Trophoblast cell (in vitro differentiated cells and primary cell): ENCODE data around the gene EEF2K.

ENCODE experiments used
- DNase-seq, 2 donors: peaks; one replicate each; pipeline ENCODE4 v3.0.0-alpha.2; 2016
- H2AFZ ChIP-seq: 2 replicates; pipeline ENCODE4 v1.6.1; 2013; ENCODE audit warnings: low read length, moderate library complexity, mild to moderate bottlenecking; ENCODE audit not compliant: insufficient read depth, poor library complexity
- H2AK5ac ChIP-seq: 2 replicates; pipeline ENCODE4 v1.6.1; 2013; ENCODE audit warnings: mild to moderate bottlenecking, low read length
- H2BK120ac ChIP-seq: 2 replicates; pipeline ENCODE4 v1.6.1; 2013; ENCODE audit warnings: low read length, mild to moderate bottlenecking, moderate library complexity; ENCODE audit not compliant: insufficient read depth, poor library complexity
- H2BK12ac ChIP-seq: 2 replicates; pipeline ENCODE4 v1.6.1; 2013; ENCODE audit warnings: mild to moderate bottlenecking, low read length, moderate library complexity
- H2BK5ac ChIP-seq: 2 replicates; pipeline ENCODE4 v1.6.1; 2013; ENCODE audit warnings: low read length, low read depth, moderate library complexity, mild to moderate bottlenecking; ENCODE audit not compliant: poor library complexity
- H3K14ac ChIP-seq: 2 replicates; pipeline ENCODE4 v1.6.1; 2013; ENCODE audit warnings: mild to moderate bottlenecking, low read length
- H3K18ac ChIP-seq: 2 replicates; pipeline ENCODE4 v1.6.1; 2013; ENCODE audit warnings: mild to moderate bottlenecking, low read length
- H3K23ac ChIP-seq: 2 replicates; pipeline ENCODE4 v1.6.1; 2013; ENCODE audit warnings: low read length
- H3K27ac ChIP-seq: 2 replicates; pipeline ENCODE4 v1.5.1; 2013; ENCODE audit warnings: low read depth, mild to moderate bottlenecking, inconsistent platforms, low read length, moderate library complexity
- H3K27me3 ChIP-seq: 2 replicates; pipeline ENCODE4 v1.6.1; 2013; ENCODE audit warnings: inconsistent platforms, mild to moderate bottlenecking, low read length, moderate library complexity; ENCODE audit not compliant: insufficient read depth
- H3K36me3 ChIP-seq, 2 experiments: 1 replicate in 1 of 2; 2 replicates in 1 of 2; pipeline ENCODE4 v1.6.1; 2013; ENCODE audit warnings: low read length in 2 of 2, mild to moderate bottlenecking in 2 of 2, moderate library complexity in 1 of 2; ENCODE audit not compliant: insufficient read depth in 2 of 2, control insufficient read depth in 1 of 2
- H3K4ac ChIP-seq: 2 replicates; pipeline ENCODE4 v1.6.1; 2013; ENCODE audit warnings: low read depth, mild to moderate bottlenecking, low read length, moderate library complexity
- H3K4me1 ChIP-seq, 2 experiments: 1 replicate in 1 of 2; 2 replicates in 1 of 2; pipeline ENCODE4 v1.6.1; 2013; ENCODE audit warnings: low read length in 2 of 2, mild to moderate bottlenecking in 2 of 2, moderate library complexity in 1 of 2; ENCODE audit not compliant: insufficient read depth in 2 of 2, control insufficient read depth in 1 of 2
- H3K4me2 ChIP-seq: 2 replicates; pipeline ENCODE4 v1.6.1; 2013; ENCODE audit warnings: inconsistent platforms, mild to moderate bottlenecking, low read length, moderate library complexity
- H3K4me3 ChIP-seq: 2 replicates; pipeline ENCODE4 v1.5.1; 2013; ENCODE audit warnings: mild to moderate bottlenecking, low read depth, low read length, inconsistent platforms
- H3K79me1 ChIP-seq: one replicate; pipeline ENCODE4 v1.6.1; 2013; ENCODE audit warnings: low read length
- H3K79me2 ChIP-seq: 2 replicates; pipeline ENCODE4 v1.6.1; 2013; ENCODE audit warnings: low read length, mild to moderate bottlenecking; ENCODE audit not compliant: control insufficient read depth, insufficient read depth, poor library complexity
- H3K9ac ChIP-seq: 2 replicates; pipeline ENCODE4 v1.6.1; 2013; ENCODE audit warnings: mild to moderate bottlenecking, low read length
- H3K9me3 ChIP-seq: 2 replicates; pipeline ENCODE4 v1.6.1; 2013; ENCODE audit warnings: low read depth, mild to moderate bottlenecking, control low read depth, inconsistent platforms, low read length; ENCODE audit not compliant: insufficient read depth
- H4K12ac ChIP-seq: 2 replicates; pipeline ENCODE4 v1.6.1; 2013; ENCODE audit warnings: low read depth, mild to moderate bottlenecking, low read length, moderate library complexity
- H4K8ac ChIP-seq: 2 replicates; pipeline ENCODE4 v1.6.1; 2013; ENCODE audit warnings: low read depth, mild to moderate bottlenecking, low read length, moderate library complexity
- H4K91ac ChIP-seq: one replicate; pipeline ENCODE4 v1.6.1; 2013; ENCODE audit warnings: low read depth, mild to moderate bottlenecking, low read length, moderate library complexity
- WGBS: extraction: QIAGEN DNeasy Blood & Tissue Kit; methylation state at CpG from one replicate; pipeline ENCODE4 v1.1.7; 2013; ENCODE audit warnings: missing lambda C conversion rate; ENCODE audit not compliant: insufficient read length, insufficient coverage; ENCODE audit errors: extremely low coverage; 5-methylcytosine and 5-hydroxymethylcytosine counted together

EEF2K gene

GRCh38 chr16:22297114-22297870, 91.2 kb downstream of the EEF2K start, which contains the start of gene POLR3E:
Gene POLR3E, plus strand, starts transcription at chr16:22297409. Its CDS starts 5,560 bp downstream, at chr16:22302969.
- peaks cover 6% of the 10 kb centered on the region for H3K79me2 ChIP-seq
- H3K23ac ChIP-seq: no peak within 1 kb of the TSS
- peak within 1 kb of the TSS; percentile 65 for H4K91ac ChIP-seq
- peak within 1 kb of the TSS; percentile 83 for H4K12ac ChIP-seq
- peak within 1 kb of the TSS; percentile 46 for H3K4ac ChIP-seq
- peak within 1 kb of the TSS; percentile 39 for H2BK120ac ChIP-seq
- peak within 1 kb of the TSS; percentile 93 for H3K9ac ChIP-seq
- H3K4me2 ChIP-seq: peak within 1 kb of the TSS; percentile 87
- no CpG with 5 or more reads among the region's 76 CpGs for WGBS
- peak within 1 kb of the TSS; percentile 77 for H2AFZ ChIP-seq
- peaks cover 6% of the 10 kb centered on the region for H3K79me1 ChIP-seq
- peak within 1 kb of the TSS; percentile 79 for H3K18ac ChIP-seq
- H3K9me3 ChIP-seq: no peaks in the 10 kb centered on the region
- H3K27me3 ChIP-seq: no peaks in the 10 kb centered on the region
- H3K27ac ChIP-seq: peak within 1 kb of the TSS; percentile 75
- H3K4me3 ChIP-seq: peak within 1 kb of the TSS; percentile 97
- H3K4me1 ChIP-seq: no peaks in the 10 kb centered on the region
- peak within 1 kb of the TSS; percentile 70 for H2BK5ac ChIP-seq
- no peaks in the 10 kb centered on the region for H3K36me3 ChIP-seq
- H2AK5ac ChIP-seq: peak within 1 kb of the TSS; percentile 57
- DNase-seq: peak; percentile 98 to 100
- H3K14ac ChIP-seq: peak within 1 kb of the TSS; percentile 78
- no peak within 1 kb of the TSS for H2BK12ac ChIP-seq
- peak within 1 kb of the TSS; percentile 93 for H4K8ac ChIP-seq

DNA sequence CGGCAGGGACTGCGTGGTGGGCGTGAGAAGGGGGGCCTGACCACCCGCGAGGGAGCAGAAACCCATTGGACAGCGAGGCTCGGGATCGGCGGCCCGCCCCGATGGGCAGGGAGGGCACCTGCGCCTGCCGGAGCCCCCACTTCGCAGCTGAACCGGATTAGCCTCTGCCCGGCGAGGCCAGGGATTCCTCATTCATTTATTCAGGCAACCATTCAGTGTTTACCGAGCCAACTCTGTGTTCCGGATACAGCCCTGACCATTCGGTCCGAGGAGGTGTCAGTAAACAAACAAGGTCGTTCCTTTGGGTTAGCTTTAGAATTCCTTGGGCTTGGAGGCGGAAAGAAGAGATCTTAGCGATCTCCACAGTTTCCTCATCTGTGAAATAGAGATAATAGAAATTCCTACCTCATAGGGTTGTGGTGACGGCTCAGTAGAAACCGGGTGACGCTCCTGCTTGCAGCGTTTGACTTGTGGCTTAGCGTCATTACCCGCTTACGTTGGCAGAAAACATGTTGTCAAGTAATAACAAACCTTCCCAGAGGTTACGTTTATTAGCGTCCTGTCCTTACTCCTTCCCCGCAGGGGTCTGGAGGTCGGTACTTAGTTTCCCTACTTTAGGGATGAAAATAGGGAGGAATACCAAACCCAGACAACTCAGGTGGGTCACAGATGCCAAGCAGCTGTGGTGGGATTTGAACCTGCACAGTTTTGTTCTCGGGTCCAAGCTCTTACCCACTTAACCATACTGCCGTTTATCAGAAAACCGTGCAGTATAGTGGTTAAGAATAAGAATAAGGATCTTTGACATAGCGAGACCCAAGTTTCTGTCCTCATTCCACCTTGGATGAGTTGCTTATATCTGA, 92.0 kb downstream of the EEF2K start:
- Histone ChIP-seq H2BK12ac (no peak overlapping the region), H2BK120ac (peak overlapping the region; percentile 9), H3K79me1 (peaks cover 6% of the 10 kb centered on the region), H3K9ac (peak overlapping the region; percentile 93), H3K23ac (no peak overlapping the region), H3K4ac (peak overlapping the region; percentile 46), H3K36me3 (peaks cover 4% of the 10 kb centered on the region in 2 experiments), H2AK5ac (no peak overlapping the region), H3K4me1 (no peaks in the 10 kb centered on the region), H3K18ac (peak overlapping the region; percentile 79), H3K27ac (peak overlapping the region; percentile 75), H4K12ac (peak overlapping the region; percentile 83), H4K8ac (peak overlapping the region; percentile 93), H3K4me2 (peak overlapping the region; percentile 86), H3K14ac (peak overlapping the region; percentile 78), H2AFZ (peak overlapping the region; percentile 72), H2BK5ac (peak overlapping the region; percentile 70), H3K9me3 (no peaks in the 10 kb centered on the region), H4K91ac (peak overlapping the region; percentile 65), H3K27me3 (no peaks in the 10 kb centered on the region), H3K79me2 (peaks cover 6% of the 10 kb centered on the region), H3K4me3 (peak overlapping the region; percentile 97)
- no CpG with 5 or more reads among the region's 39 CpGs for WGBS
- DNase-seq: peak; percentile 83 to 90

- no CpG with 5 or more reads among the region's 1 CpG for WGBS
- Histone ChIP-seq H3K9me3 (no peaks in the 10 kb centered on the region), H2AK5ac (no peak overlapping the region), H2BK12ac (no peak overlapping the region), H3K4me2 (no peak overlapping the region), H3K9ac (no peak overlapping the region), H3K14ac (no peak overlapping the region), H3K79me1 (peaks cover 6% of the 10 kb centered on the region), H3K18ac (no peak overlapping the region), H3K23ac (no peak overlapping the region), H3K4me1 (no peaks in the 10 kb centered on the region), H3K79me2 (peaks cover 6% of the 10 kb centered on the region), H4K12ac (no peak overlapping the region), H3K36me3 (peaks cover 7 to 10% of the 10 kb centered on the region in 2 experiments), H4K8ac (no peak overlapping the region), H3K4me3 (no peak overlapping the region), H3K27me3 (no peaks in the 10 kb centered on the region), H2AFZ (no peak overlapping the region), H4K91ac (no peak overlapping the region), H2BK5ac (no peak overlapping the region), H3K27ac (no peak overlapping the region), H2BK120ac (no peak overlapping the region), H3K4ac (no peak overlapping the region)
- DNase-seq: no peak
These were observed 93.0 kb downstream of the EEF2K start for GRCh38 chr16:22299036-22299435.

DNA sequence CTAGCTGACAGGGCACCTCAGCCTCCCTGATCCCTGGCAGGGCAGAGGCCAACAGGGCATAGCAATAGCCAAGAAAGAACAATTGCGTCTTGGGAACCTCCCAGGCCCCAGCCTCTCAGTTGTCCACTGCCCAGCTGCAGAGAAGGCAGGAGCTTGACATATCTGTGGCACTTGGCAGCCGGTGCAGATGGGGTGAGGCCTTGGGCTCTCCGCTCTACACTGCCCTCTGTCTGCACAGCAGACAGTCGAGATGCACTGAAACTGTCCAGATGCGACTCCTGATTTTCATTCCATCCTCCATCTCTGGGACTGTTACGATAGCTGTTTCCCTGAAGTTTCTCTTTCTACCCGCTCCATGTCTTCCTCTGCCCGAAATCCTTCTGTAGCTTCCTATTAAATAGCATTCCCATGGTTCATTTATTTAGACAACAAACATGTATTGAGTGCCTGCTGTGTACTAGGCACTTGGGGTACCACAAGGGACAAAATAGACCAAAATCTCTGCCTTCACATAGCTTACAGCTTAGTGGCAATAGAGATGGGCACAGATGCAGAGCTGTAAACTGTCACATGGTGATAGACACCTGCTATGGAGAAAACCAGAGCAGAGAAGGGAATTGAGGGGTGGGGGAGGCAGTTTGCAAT, 94.5 kb downstream of the EEF2K start:
- Histone ChIP-seq H2BK5ac (no peak overlapping the region), H3K4ac (no peak overlapping the region), H3K18ac (no peak overlapping the region), H2AK5ac (no peak overlapping the region), H3K4me2 (no peak overlapping the region), H4K12ac (no peak overlapping the region), H3K9me3 (no peaks in the 10 kb centered on the region), H4K91ac (no peak overlapping the region), H3K4me1 (no peaks in the 10 kb centered on the region), H3K27ac (no peak overlapping the region), H3K36me3 (peaks cover 17 to 19% of the 10 kb centered on the region in 2 experiments), H3K9ac (no peak overlapping the region), H4K8ac (no peak overlapping the region), H3K4me3 (no peak overlapping the region), H3K23ac (no peak overlapping the region), H3K79me2 (peaks cover 6% of the 10 kb centered on the region), H3K79me1 (peaks cover 6% of the 10 kb centered on the region), H3K14ac (no peak overlapping the region), H2BK120ac (no peak overlapping the region), H2AFZ (no peak overlapping the region), H2BK12ac (no peak overlapping the region), H3K27me3 (no peaks in the 10 kb centered on the region)
- WGBS: no CpG with 5 or more reads among the region's 8 CpGs
- DNase-seq: peak in 1 of 2 donors; percentile 47
